ENCODE measurements around the gene JKAMP. TPM values are rescaled to one million over a fixed set of nuclear protein-coding genes. Genes with fewer than 3 reads are reported as not detected.

Gene JKAMP
- total and polyA plus RNA-seq, 2 of the 8 experiments (the other 6 are each of a cell fraction or from before 2014, with no cell fraction given): 34.9 to 182 TPM

- TF ChIP-seq BCL11A (IDR thresholded peaks at IDR 0.05; ENCODE audit: low read depth in 2 of 2, low read length in 2 of 2): no peak
- TF ChIP-seq FOSL1 (IDR thresholded peaks at IDR 0.05; ENCODE audit: insufficient read depth, low read depth, low read length): no peak
- no peak for TF ChIP-seq PHF8 (conservative IDR thresholded peaks at IDR 0.05; ENCODE audit: low read depth, low read length)
- TF ChIP-seq KDM1A (IDR thresholded peaks at IDR 0.05; ENCODE audit: borderline replicate concordance, low read length): no peak
Observed at GRCh38 chr14:59481407-59481806, 2.9 kb upstream of the JKAMP start (continued).

All from H1 (cell line).